IPS DF 6.9 (cell line): ENCODE measurements around the gene GBA2.

Experiments used
- DNase-seq: peaks from one replicate; pipeline ENCODE4 v3.0.0-alpha.2; 2013; ENCODE audit warnings: low read depth, low spot score
- H3K27ac ChIP-seq: one replicate; pipeline ENCODE4 v1.5.1; 2013; ENCODE audit warnings: low read length, control low read depth
- H3K27me3 ChIP-seq: 2 replicates; pipeline ENCODE4 v1.6.1; 2013; ENCODE audit warnings: mild to moderate bottlenecking, low read length; ENCODE audit not compliant: control insufficient read depth, insufficient read depth
- H3K36me3 ChIP-seq: 2 replicates; pipeline ENCODE4 v1.6.1; 2013; ENCODE audit warnings: low read length; ENCODE audit not compliant: control insufficient read depth, insufficient read depth
- H3K4me1 ChIP-seq: 2 replicates; pipeline ENCODE4 v1.6.1; 2013; ENCODE audit warnings: low read length; ENCODE audit not compliant: control insufficient read depth, insufficient read depth
- H3K4me3 ChIP-seq: 2 replicates; pipeline ENCODE4 v1.5.1; 2013; ENCODE audit warnings: mild to moderate bottlenecking, low read length
- H3K9me3 ChIP-seq: 2 replicates; pipeline ENCODE4 v1.6.1; 2013; ENCODE audit warnings: low read length, inconsistent platforms; ENCODE audit not compliant: control insufficient read depth, insufficient read depth
- WGBS: extraction: QIAGEN DNeasy Blood & Tissue Kit; methylation state at CpG from one replicate; pipeline ENCODE4 v1.1.7; 2013; ENCODE audit warnings: mixed read lengths, missing lambda C conversion rate; ENCODE audit not compliant: insufficient read length, insufficient coverage; 5-methylcytosine and 5-hydroxymethylcytosine counted together

Gene GBA2

DNA sequence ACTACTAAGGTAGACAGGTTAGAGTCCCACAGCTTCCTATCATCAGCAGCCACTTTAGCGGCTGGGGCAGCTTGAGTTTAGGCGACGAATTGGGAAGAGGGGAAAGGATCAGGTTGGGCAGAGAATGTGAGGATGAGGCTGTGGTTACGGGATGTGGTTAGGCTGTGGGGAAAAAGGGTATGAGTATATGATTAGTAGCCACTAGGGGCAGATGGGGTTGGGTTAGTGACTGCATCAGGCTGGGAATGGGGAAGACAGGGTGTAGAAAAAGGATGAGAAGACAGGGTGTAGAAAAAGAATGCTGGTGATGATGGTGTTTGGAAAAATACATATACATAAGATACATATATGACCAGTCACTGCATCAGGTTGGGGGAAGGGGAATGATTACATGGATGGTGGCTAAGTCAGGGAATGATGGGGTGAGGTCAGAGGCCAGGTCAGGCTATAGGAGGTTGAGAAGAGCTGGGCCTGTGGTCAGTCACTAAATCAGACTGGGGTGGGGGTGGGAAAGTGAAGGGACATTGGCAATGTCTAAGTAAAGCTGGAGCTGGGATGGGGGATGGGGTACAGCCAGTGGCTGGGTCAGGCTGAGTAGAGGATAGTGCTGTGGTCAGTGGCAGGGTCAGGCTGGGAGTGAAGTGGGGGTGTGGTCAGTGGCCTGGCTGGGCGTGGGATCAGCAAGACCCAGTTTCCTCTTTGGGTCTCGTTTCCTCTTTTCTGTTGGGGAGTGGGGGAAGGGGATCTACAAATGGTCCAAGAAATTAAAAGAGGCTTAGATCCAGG, 19.1 kb downstream of the GBA2 start:
- Histone ChIP-seq H3K4me3 (no peak overlapping the region), H3K36me3 (no peaks in the 10 kb centered on the region), H3K9me3 (no peaks in the 10 kb centered on the region), H3K27me3 (no peaks in the 10 kb centered on the region), H3K27ac (no peak overlapping the region), H3K4me1 (peaks cover 15% of the 10 kb centered on the region)
- no peak for DNase-seq
- WGBS = no CpG with 5 or more reads among the region's 6 CpGs

DNA sequence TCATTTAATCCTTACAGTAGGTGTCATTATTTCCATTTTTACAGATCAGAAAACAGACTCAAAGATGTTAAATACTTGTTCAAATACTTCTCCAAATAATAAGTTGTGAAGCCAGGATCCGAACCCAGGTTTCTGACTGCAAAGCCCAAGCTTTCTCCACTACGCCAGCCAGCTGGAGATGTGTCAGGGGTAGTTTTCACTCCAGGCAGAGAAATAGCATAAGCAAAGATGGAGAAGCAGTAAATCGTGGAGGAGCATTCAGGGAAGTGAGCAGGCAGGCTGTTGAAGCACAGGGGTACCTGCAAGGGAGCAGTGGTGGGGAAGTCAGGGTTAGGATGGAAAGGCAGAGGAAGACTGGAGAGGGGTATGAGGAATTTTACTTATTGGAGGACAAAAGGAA, 19.9 kb downstream of the GBA2 start:
- H3K4me3 ChIP-seq = no peak overlapping the region
- no peak overlapping the region for H3K27ac ChIP-seq
- peaks cover 15% of the 10 kb centered on the region for H3K4me1 ChIP-seq
- no peak for DNase-seq
- no CpG with 5 or more reads among the region's 3 CpGs for WGBS
- no peaks in the 10 kb centered on the region for H3K27me3 ChIP-seq
- peaks cover 1% of the 10 kb centered on the region; the same call in 1 of the 2 replicates for H3K36me3 ChIP-seq
- H3K9me3 ChIP-seq = no peaks in the 10 kb centered on the region

DNA sequence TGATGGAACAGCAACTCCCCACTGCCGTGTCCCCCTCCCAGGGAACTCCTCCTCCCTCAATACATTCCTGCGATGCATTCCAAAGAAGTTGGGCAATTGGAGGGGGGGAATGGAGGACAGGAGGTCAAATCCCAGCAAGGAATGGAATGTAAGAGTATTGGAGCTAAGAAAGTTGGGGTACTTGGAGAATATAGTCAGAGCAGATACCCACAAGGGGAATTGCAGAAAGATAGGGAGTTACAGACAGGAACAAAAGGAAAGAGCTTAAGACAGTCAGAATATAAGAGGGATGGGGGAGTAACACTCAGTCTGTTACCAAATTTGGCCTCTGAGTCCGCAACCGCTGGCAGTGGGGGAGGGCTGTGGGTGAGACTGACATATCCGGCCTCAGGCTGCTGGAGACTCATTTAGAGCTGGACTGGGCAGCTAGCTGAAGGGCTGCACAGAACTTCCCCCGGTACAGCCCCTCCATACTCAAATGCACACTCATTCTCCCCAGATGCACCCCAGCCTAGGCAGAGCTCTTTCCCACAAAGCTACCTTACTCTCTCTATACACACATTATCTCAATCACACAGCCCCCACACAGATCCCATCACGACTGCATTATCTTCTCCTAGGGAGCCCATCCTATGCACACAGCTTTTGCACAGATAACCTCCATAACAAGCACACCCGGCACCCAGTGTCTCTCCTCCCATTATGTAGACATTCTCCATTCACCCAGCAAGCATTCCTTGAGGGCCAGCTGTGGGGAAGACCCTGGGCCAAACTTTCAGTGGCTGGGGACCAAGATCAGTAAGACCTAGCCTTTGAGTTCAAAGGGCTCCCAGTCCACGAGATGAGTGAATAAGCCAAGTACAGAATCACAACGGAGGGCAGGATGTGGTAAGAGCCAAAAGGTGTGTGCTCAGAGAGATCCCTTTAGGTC, 20.7 kb downstream of the GBA2 start:
- peaks cover 5% of the 10 kb centered on the region; the same call in 1 of the 2 replicates for H3K36me3 ChIP-seq
- H3K4me1 ChIP-seq = peaks cover 15% of the 10 kb centered on the region
- no peak overlapping the region for H3K27ac ChIP-seq
- 100% methylated on average over 1 of the region's 10 CpGs for WGBS
- H3K9me3 ChIP-seq = no peaks in the 10 kb centered on the region
- H3K27me3 ChIP-seq = no peaks in the 10 kb centered on the region
- H3K4me3 ChIP-seq = no peak overlapping the region
- DNase-seq = no peak

DNA sequence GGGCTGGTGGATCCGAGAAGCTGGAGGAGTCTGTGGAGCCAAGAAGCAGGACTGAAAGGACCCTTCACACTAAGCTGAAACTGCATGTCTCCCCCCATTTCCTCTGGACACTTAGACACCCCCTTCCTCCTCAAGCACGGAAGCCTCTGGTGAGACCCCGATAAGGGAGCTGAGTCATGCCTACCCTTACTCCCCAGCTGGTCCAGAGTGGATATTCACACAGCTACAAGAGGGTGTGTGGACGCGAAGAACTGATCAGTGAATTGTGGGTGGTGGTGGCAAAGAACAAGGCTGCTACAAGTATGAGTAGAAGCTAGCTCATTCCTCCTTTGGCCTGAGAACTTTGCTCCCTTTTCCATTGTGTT, 21.4 kb downstream of the GBA2 start:
- Histone ChIP-seq H3K9me3 (no peaks in the 10 kb centered on the region), H3K27ac (no peak overlapping the region), H3K4me1 (peaks cover 15% of the 10 kb centered on the region), H3K4me3 (no peak overlapping the region), H3K36me3 (peaks cover 7% of the 10 kb centered on the region), H3K27me3 (no peaks in the 10 kb centered on the region)
- DNase-seq = no peak
- WGBS = no CpG with 5 or more reads among the region's 5 CpGs

DNA sequence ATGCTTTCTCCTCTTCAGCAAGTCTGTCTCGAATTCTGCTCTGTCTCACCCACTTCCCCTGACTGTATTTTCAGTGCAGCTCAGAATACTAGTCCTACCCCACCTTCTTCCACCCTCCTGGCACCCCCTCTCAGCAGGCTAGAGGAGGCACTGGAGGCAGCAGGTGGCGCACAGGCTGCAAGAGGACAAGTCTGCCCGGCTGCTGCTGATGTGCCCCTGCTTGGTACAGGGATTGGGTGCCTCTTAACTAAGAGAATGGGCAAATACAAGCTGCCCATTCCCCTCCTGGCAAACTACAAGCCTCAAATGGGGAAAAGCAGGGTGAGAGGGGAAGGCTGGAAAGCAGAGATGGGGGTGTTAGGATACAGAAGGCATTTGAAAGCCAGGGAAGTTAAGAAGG, 22.1 kb downstream of the GBA2 start:
- no peaks in the 10 kb centered on the region for H3K27me3 ChIP-seq
- H3K9me3 ChIP-seq = no peaks in the 10 kb centered on the region
- no CpG with 5 or more reads among the region's 3 CpGs for WGBS
- H3K4me3 ChIP-seq = no peak overlapping the region
- H3K27ac ChIP-seq = no peak overlapping the region
- H3K36me3 ChIP-seq = peaks cover 12% of the 10 kb centered on the region
- no peak for DNase-seq
- peaks cover 15% of the 10 kb centered on the region for H3K4me1 ChIP-seq

DNA sequence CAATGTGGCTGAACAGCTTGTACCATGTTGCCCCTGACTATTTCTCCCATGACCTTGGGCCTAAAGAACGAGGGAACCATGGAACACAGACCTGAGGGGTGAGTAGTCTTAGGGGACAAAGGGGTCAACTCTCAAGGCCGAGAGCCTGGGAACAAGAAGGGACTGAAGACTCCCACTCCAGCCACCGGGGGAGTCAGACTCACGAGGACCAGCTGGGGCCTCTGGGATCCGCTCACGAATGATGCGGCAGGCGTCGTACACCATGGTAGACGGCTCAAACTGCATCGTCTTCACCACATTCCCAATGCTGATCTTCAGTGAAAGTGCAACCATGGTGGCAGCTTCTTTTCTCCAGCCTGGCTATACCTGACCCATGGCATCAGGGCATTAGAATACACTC, 23.7 kb downstream of the GBA2 start:
- H3K36me3 ChIP-seq = peaks cover 19% of the 10 kb centered on the region
- no peaks in the 10 kb centered on the region for H3K27me3 ChIP-seq
- no peak overlapping the region for H3K4me3 ChIP-seq
- WGBS = no CpG with 5 or more reads among the region's 11 CpGs
- peaks cover 15% of the 10 kb centered on the region for H3K4me1 ChIP-seq
- no peaks in the 10 kb centered on the region for H3K9me3 ChIP-seq
- no peak overlapping the region for H3K27ac ChIP-seq
- no peak for DNase-seq

DNA sequence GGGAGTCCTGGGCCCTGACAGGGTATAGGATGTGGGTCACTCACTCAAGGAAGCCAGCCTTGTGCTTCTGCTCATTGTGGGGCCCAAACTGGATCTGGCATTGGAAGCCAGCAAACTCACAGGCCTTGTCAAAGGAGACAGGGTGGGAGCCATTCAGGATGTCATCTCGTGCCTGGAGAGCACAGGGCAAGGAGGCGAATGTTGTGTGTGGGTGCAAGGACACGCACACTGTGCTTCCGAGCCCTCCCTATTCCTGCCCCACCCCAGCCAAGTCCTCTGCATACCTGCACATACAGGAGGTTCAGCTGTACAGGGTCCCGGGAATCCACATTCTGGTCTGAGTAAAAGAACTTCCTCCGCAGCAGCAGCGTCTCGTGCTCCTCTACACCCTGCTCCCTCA, 25.1 kb downstream of the GBA2 start:
- no peaks in the 10 kb centered on the region for H3K27me3 ChIP-seq
- no peak overlapping the region for H3K27ac ChIP-seq
- DNase-seq = no peak
- WGBS = no CpG with 5 or more reads among the region's 8 CpGs
- H3K4me3 ChIP-seq = no peak overlapping the region
- H3K36me3 ChIP-seq = peaks cover 32% of the 10 kb centered on the region
- no peaks in the 10 kb centered on the region for H3K9me3 ChIP-seq
- peaks cover 11% of the 10 kb centered on the region for H3K4me1 ChIP-seq

DNA sequence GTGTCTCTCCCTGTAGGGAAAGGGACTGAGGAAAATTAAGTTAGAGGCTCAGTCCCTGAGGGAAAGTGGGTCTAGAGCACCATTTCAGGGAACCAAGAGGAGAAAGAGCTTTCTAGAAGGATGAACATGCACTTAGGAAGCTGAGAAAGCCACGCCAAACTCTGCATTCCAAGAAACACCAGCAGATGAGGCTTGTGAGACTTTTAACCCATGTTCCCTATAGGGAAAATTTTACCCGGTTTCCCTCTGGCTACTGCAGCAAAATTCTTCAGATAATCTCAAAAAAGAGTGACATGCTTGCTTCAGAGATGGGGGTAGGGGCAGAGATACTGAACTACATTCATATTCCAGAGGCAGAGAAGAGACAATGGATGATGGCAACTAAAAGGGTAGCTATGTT, 25.6 kb downstream of the GBA2 start:
- no CpG with 5 or more reads among the region's 2 CpGs for WGBS
- Histone ChIP-seq H3K36me3 (peaks cover 35% of the 10 kb centered on the region), H3K4me1 (peaks cover 7% of the 10 kb centered on the region), H3K27me3 (no peaks in the 10 kb centered on the region), H3K4me3 (no peak overlapping the region), H3K27ac (no peak overlapping the region), H3K9me3 (no peaks in the 10 kb centered on the region)
- no peak for DNase-seq

DNA sequence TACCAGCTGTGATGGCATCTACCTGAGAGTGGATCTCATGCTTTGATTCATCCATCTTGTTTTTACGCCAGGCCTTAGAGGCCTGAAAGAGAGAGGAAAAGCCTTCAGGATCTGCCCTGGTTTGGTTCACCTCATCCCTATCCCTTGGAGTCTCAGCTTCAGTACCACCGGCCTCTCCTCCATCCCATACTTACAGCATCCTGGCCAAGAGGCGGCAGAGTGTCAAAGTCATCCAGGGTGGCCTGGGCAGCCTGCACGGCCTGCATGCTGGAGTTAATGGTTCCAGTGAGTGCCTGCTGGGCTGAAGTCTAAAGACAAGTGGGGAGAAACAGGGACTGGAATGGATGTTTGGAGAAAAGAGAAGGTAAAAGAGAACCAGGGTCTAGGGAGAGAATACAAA, 29.5 kb downstream of the GBA2 start:
- Histone ChIP-seq H3K4me3 (no peak overlapping the region), H3K27ac (no peak overlapping the region), H3K4me1 (no peaks in the 10 kb centered on the region; the same call in 1 of the 2 replicates), H3K9me3 (no peaks in the 10 kb centered on the region), H3K27me3 (no peaks in the 10 kb centered on the region), H3K36me3 (peaks cover 48% of the 10 kb centered on the region)
- no CpG with 5 or more reads among the region's 4 CpGs for WGBS
- no peak for DNase-seq

DNA sequence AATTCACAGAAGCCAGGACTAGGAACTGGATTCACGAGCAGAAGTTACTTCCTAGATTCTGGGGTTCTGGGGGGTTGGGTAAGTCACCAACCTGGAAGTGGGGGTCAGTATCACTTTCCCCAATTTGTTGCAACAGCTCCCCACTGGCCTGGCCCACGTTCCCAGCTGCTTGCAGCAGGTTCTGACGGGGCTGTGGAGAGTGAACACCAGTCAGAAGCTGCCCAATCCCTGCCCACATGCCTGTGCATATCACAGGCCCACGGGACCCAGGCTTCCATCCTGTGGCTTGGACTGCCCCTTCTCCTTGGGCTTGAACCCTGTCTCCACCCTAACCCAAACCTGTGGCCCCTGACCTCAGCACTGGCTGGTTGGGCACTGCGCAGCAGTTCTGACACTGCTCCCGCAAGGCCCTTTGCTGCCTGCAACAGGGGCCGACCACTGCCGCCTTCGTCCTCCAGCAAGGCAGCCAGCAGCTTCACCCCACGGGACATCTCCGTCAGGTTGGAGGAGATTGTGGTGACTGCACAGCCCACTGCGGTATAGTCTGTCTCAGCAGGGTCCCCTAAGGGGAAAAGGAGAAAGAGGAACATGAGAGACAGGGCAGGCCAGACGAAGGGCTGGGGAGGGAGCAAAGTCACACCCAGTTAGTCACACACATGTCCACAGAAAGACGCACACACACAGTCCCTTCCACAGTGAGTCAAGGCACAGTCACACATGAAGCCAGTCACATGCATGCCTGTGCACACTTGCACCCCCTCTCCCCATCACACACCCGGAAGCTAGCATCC, 30.1 kb downstream of the GBA2 start:
- WGBS = no CpG with 5 or more reads among the region's 15 CpGs
- Histone ChIP-seq H3K4me1 (no peaks in the 10 kb centered on the region; the same call in 1 of the 2 replicates), H3K36me3 (peaks cover 50% of the 10 kb centered on the region), H3K9me3 (no peaks in the 10 kb centered on the region), H3K27ac (no peak overlapping the region), H3K27me3 (no peaks in the 10 kb centered on the region), H3K4me3 (no peak overlapping the region)
- no peak for DNase-seq
